H1 (cell line): ENCODE measurements around the gene COL26A1. TPM values are rescaled to one million over a fixed set of nuclear protein-coding genes. Genes with fewer than 3 reads are reported as not detected.

Experiments used
- POLR2A ChIP-seq, 2 experiments: IDR thresholded peaks; 1 replicate in 1 of 2; 2 replicates in 1 of 2; pipeline ENCODE4 v1.6.1; 2011; ENCODE audit warnings: low read depth in 2 of 2, low read length in 2 of 2, mild to moderate bottlenecking in 2 of 2; ENCODE audit errors: control extremely low read depth in 1 of 2
- polyA plus RNA-seq, 7 experiments: library from polyadenylated mRNA; depleted of rRNA in 3 of 7; stranded (reverse) in 5 of 7; unstranded in 2 of 7; fragments of >200 nt in 5 of 7; fragments of 200-250 nt in 2 of 7; gene quantifications; 1 replicate in 5 of 7; 2 replicates in 1 of 7; 4 replicates in 1 of 7; pipeline versions ENCODE4 v1.2.1 to v1.2.3, GENCODE V29; 2011 to 2013; ENCODE audit warnings: missing spikeins in 2 of 7, mixed read lengths in 2 of 7
- total RNA-seq: library from RNA; stranded (reverse); fragmentation: NEBNext Ultra II Directional; extraction: Animal tissue kit (Norgen Biotek cat#: 25700); gene quantifications from 2 replicates; pipeline ENCODE4 v1.2.1, GENCODE V29; 2021
- TF ChIP-seq, protein P1 (sequence below): IDR thresholded peaks from 2 replicates; pipeline ENCODE4 v1.6.1; 2012; ENCODE audit warnings: low read length, inconsistent platforms

Gene COL26A1
- total and polyA plus RNA-seq, 2 of the 8 experiments (the other 6 are each of a cell fraction or from before 2014, with no cell fraction given), result 51.1 to 68.8 TPM

DNA sequence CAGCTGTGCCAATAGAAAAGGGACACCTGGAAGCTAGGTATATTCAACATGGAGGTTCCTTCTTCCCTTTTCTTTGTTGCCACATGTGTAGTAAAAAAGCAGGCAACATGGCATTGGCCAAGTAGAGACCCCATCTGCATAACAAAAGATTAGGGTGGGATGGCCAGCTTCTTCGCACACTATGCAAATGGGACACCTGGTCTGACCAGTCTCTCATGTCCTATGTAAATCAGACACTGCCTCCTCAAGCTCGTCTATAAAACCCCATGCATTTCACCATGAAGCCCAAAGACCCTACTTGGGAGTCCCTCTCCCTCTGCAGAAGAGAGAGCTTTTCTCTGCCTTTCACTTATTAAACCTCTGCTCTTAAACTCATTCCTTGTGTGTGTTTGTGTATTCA lies 212.5 kb downstream of the COL26A1 start (continued):
- peak; percentile 71 to 89 for TF ChIP-seq POLR2A (IDR thresholded peaks at IDR 0.05; ENCODE audit: control extremely low read depth in 1 of 2, low read depth in 2 of 2, low read length in 2 of 2)
- TF ChIP-seq, protein P1, sequence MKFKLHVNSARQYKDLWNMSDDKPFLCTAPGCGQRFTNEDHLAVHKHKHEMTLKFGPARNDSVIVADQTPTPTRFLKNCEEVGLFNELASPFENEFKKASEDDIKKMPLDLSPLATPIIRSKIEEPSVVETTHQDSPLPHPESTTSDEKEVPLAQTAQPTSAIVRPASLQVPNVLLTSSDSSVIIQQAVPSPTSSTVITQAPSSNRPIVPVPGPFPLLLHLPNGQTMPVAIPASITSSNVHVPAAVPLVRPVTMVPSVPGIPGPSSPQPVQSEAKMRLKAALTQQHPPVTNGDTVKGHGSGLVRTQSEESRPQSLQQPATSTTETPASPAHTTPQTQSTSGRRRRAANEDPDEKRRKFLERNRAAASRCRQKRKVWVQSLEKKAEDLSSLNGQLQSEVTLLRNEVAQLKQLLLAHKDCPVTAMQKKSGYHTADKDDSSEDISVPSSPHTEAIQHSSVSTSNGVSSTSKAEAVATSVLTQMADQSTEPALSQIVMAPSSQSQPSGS, result no peak
